A673 (cell line): ENCODE measurements around the gene TMEM163. TPM values are rescaled to one million over a fixed set of nuclear protein-coding genes. Genes with fewer than 3 reads are reported as not detected.

Experiments used
- BruUV-seq: library from RNA; stranded (reverse); fragments of 400-500 nt; replicated peaks from 2 replicates; lab custom pipeline; 2021; lab: Mats Ljungman, UMichigan
- CTCF ChIA-PET: fragments of 300-600 bp; sonication (Branson Sonifier 250); formaldehyde crosslinking; loops from one replicate; lab custom pipeline; 2022; ENCODE audit warnings: antibody characterized with exemption; lab: Charles Lee
- POLR2A ChIA-PET: fragments of 300-600 bp; sonication (Branson Sonifier 250); formaldehyde crosslinking; loops from one replicate; lab custom pipeline; 2022; ENCODE audit warnings: antibody characterized with exemption; ENCODE audit not compliant: low non-redundant PET; lab: Charles Lee
- DNase-seq: peaks from one replicate; pipeline ENCODE4 v3.0.0-alpha.2; 2015; ENCODE audit warnings: low spot score
- H3K27ac ChIP-seq: fragments of 200-600 bp; sonication (generic); 2 replicates; pipeline ENCODE4 v1.5.1; 2016; ENCODE audit warnings: mixed run types, low read depth, mild to moderate bottlenecking, mixed read lengths, antibody characterized with exemption, low read length; ENCODE audit not compliant: poor library complexity, severe bottlenecking
- H3K27me3 ChIP-seq: fragments of 200-600 bp; sonication (generic); replicated peaks from 2 replicates; pipeline ENCODE4 v1.6.1; 2017; ENCODE audit warnings: mixed run types, low read depth, mild to moderate bottlenecking, mixed read lengths, antibody characterized with exemption, low read length; ENCODE audit not compliant: insufficient read depth, poor library complexity
- H3K36me3 ChIP-seq: fragments of 200-600 bp; sonication (generic); 2 replicates; pipeline ENCODE4 v1.6.1; 2016; ENCODE audit warnings: mixed run types, mild to moderate bottlenecking, mixed read lengths, antibody characterized with exemption, low read length; ENCODE audit not compliant: insufficient read depth, poor library complexity, severe bottlenecking
- H3K4me1 ChIP-seq: fragments of 200-600 bp; sonication (generic); 2 replicates; pipeline ENCODE4 v1.6.1; 2017; ENCODE audit warnings: mixed run types, mild to moderate bottlenecking, mixed read lengths, antibody characterized with exemption, low read length; ENCODE audit not compliant: insufficient read depth, poor library complexity, severe bottlenecking
- H3K4me3 ChIP-seq: fragments of 200-600 bp; sonication (generic); 2 replicates; pipeline ENCODE4 v1.5.1; 2016; ENCODE audit warnings: low read depth, mixed run types, mild to moderate bottlenecking, mixed read lengths, low read length; ENCODE audit not compliant: poor library complexity, severe bottlenecking
- H3K9me3 ChIP-seq: fragments of 200-600 bp; sonication (generic); 2 replicates; pipeline ENCODE4 v1.6.1; 2016; ENCODE audit warnings: mixed run types, low read depth, mild to moderate bottlenecking, mixed read lengths, antibody characterized with exemption, low read length; ENCODE audit not compliant: poor library complexity, severe bottlenecking
- CTCF ChIP-seq: fragments of 300-800, 200-600 bp; sonication (generic); conservative IDR thresholded peaks from 2 replicates; pipeline ENCODE4 v1.5.1; 2017; ENCODE audit warnings: low read depth, mild to moderate bottlenecking, antibody characterized with exemption, low read length, moderate library complexity, mixed read lengths
- EZH2 ChIP-seq: fragments of 200-600 bp; sonication (generic); IDR thresholded peaks from 2 replicates; pipeline ENCODE4 v1.6.1; 2017; ENCODE audit warnings: borderline replicate concordance, low read depth, mild to moderate bottlenecking, mixed read lengths, antibody characterized with exemption, low read length; ENCODE audit not compliant: poor library complexity, severe bottlenecking
- intact Hi-C: fragments of 100-400 bp; cut with micrococcal nuclease; formaldehyde crosslinking; loops from one replicate; pipeline ENCODE4 v1.10.0; 2022; ENCODE audit not compliant: unreplicated experiment
- total RNA-seq: library from RNA; stranded (reverse); gene quantifications from 2 replicates; pipeline ENCODE4 v1.2.3, GENCODE V29; 2021

The TMEM163 gene
- total RNA-seq, 1 experiment from 2014 or later: not detected

DNA sequence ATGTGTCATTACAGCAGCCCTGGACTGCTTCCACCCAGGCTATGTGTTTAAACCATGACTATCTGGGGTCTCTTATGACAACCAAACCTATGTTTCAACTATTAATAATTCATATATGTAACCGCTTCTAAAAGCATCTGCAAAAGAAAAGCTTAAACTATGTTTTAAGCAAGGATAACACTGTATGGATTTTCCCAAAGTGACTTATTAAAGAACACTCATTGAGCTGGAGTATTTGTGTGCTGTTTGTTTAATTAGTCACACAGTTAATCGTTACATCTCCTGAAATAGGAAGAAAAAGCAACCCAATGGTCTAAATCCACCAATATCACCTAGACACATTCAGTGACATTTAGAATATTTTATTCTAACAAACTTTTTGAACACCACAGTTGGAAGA is 51.3 kb downstream of the TMEM163 start:
- H3K4me3 ChIP-seq: no peak overlapping the region
- no TSS peak for BruUV-seq
- CTCF ChIA-PET: no interaction called here
- peaks cover 7% of the 10 kb centered on the region for H3K27me3 ChIP-seq
- POLR2A ChIA-PET: no interaction called here
- TF ChIP-seq CTCF: no peak
- no peak for TF ChIP-seq EZH2
- H3K9me3 ChIP-seq: no peaks in the 10 kb centered on the region
- H3K27ac ChIP-seq: no peak overlapping the region
- H3K4me1 ChIP-seq: no peaks in the 10 kb centered on the region
- no peak for DNase-seq
- H3K36me3 ChIP-seq: no peaks in the 10 kb centered on the region
- intact Hi-C loops: no loop called here

- ChIA-PET CTCF (no interaction called here), POLR2A (no interaction called here)
- BruUV-seq: no TSS peak
- Histone ChIP-seq H3K4me1 (no peaks in the 10 kb centered on the region), H3K27me3 (peaks cover 7% of the 10 kb centered on the region), H3K36me3 (no peaks in the 10 kb centered on the region), H3K4me3 (no peak overlapping the region), H3K9me3 (no peaks in the 10 kb centered on the region), H3K27ac (no peak overlapping the region)
- intact Hi-C loops: no loop called here
- no peak for TF ChIP-seq EZH2
- no peak for TF ChIP-seq CTCF
- no peak for DNase-seq
These were observed 51.7 kb downstream of the TMEM163 start for GRCh38 chr2:134667081-134667480.

DNA sequence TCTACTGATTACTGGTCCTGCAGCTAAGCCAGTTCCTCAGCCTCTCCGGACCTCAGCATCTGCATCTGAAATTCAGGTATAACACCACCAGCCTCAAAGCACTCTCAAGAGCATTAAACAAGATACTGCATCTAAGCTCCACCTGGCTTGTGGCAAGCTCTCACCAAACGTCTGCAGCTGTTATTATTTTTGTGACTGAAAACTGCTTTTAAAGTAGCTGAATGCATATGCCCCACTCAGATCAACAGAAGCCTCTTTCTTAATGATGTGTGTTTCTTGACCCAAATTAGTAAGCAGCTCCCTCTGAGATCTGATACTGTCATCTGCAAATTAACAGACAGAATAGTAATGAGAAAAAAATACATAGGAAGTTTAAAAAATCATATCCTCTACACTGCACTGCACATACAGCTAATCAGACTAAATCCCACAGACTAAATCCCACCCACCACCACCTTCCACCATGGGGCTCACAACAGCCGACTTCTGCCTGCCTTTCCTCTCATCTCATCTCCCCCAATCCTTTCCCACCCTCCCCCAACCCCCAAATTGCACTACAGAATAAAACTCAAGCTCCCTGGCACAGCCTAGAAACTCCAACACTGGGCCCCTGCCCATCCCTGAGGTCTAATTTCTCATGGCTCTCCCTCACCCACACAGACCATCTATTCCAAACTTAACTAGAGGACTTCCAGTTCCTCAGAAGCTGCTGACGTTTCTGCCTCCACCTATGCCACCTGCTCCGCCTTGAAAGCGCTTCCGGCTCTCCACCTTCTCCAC is 52.9 kb downstream of the TMEM163 start:
- H3K9me3 ChIP-seq: no peaks in the 10 kb centered on the region
- H3K4me3 ChIP-seq: no peak overlapping the region
- TF ChIP-seq EZH2: no peak
- DNase-seq: no peak
- H3K27ac ChIP-seq: no peak overlapping the region
- H3K27me3 ChIP-seq: peaks cover 7% of the 10 kb centered on the region
- no peaks in the 10 kb centered on the region for H3K36me3 ChIP-seq
- ChIA-PET POLR2A (interaction anchor here (0.7 kb wide), 1 partner anchor 1115 kb away, joined by 3 read pairs; no protein-coding TSS in a partner anchor), CTCF (interaction anchor here (0.5 kb wide), 1 partner anchor 255 kb away, joined by 3 read pairs; no protein-coding TSS in a partner anchor)
- BruUV-seq: no TSS peak
- intact Hi-C loops: no loop called here
- H3K4me1 ChIP-seq: no peaks in the 10 kb centered on the region
